Adipose tissue (tissue), 3 donors: ENCODE results near the gene LRRC23. TPM values are rescaled to one million over a fixed set of nuclear protein-coding genes. Genes with fewer than 3 reads are reported as not detected.
"Not testable (repeated sequence)": the region's sequence is repeated elsewhere in the genome, so short reads cannot be mapped to it uniquely, and the experiment has no call there.

Source experiments
- H3K27ac ChIP-seq: one replicate; pipeline ENCODE4 v1.5.1; 2013; ENCODE audit warnings: low read depth, low read length
- WGBS, 3 donors: extraction: QIAGEN DNeasy Blood & Tissue Kit; methylation state at CpG; one replicate each; pipeline ENCODE4 v1.1.7; 2013; 5-methylcytosine and 5-hydroxymethylcytosine counted together
- polyA plus RNA-seq, 3 donors: library from polyadenylated mRNA; stranded (reverse); fragments of 200-250 nt; gene quantifications; one replicate each; pipeline ENCODE4 v1.2.3, GENCODE V29; 2013
- donor health status: healthy with polysubstance abuse.
- donor health status: Bipolar disorder and iron deficiency.
- donor health status: healthy.

The LRRC23 gene
- polyA plus RNA-seq, 3 donors: 3.0 to 11.7 (median 4.8) TPM

- 64 to 94% (median 80%) methylated on average over 3 of the region's 3 CpGs for WGBS, 3 donors
- no peak overlapping the region for H3K27ac ChIP-seq
Observed at GRCh38 chr12:6894321-6894720, 10.3 kb upstream of the LRRC23 start.

GRCh38 chr12:6896846-6897435 lies 7.7 kb upstream of the LRRC23 start:
- WGBS, 3 donors: 66 to 89% (median 83%) methylated on average over 6 of the region's 6 CpGs
- no peak overlapping the region for H3K27ac ChIP-seq

DNA sequence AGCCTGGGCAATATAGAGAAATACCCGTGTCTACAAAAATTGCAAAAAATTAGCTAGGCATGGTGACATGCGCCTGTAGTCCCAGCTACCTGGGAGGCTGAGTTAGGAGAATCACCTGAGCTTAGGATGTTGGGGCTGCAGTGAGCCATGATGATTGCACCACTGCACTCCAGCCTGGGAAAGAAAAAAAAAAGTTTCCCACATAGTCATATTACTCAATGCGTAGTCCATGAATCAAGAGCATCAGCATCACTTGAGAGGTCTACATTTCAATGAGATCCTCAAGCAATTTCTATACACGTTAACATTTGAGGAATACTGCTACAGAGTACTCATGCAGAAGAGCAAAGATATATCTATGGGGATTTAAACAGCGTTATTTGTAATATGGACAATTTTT lies 5.2 kb upstream of the LRRC23 start:
- 62 to 86% (median 63%) methylated on average over 5 of the region's 5 CpGs for WGBS, 3 donors
- no peak overlapping the region for H3K27ac ChIP-seq

DNA sequence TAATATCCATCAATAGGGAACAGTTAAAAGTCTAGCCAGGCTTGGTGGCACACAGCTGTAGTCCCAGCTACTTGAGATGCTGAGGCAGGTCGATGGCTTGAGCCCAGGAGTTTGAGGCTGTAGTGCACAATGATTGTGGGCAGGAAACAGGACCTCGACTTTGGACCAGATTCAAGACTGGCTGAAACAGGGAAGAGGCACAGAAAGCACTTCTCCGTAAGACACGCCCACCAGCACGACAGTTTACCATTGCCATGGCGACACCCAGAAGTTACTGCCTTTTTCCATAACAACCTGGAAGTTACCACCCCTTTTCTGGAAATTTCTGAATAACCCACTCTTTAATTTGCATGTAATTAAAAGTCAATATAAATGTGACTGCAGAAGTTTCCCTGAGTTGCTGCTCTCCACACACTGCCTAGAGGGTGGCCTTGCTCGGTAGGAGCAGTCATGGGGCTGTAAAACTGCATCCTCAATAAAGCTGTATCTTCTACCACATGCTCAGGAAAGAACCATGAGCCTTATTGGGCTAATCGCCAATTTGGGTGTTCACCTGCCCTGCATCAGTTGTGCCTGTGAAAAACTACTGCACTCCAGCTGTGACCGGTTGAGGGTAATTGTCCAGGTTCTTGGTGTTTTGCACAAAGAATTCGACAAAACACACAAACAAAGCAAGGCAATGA lies 4.6 kb upstream of the LRRC23 start:
- 41 to 43% (median 41%) methylated on average over 10 of the region's 10 CpGs for WGBS, 3 donors
- H3K27ac ChIP-seq: no peak overlapping the region

DNA sequence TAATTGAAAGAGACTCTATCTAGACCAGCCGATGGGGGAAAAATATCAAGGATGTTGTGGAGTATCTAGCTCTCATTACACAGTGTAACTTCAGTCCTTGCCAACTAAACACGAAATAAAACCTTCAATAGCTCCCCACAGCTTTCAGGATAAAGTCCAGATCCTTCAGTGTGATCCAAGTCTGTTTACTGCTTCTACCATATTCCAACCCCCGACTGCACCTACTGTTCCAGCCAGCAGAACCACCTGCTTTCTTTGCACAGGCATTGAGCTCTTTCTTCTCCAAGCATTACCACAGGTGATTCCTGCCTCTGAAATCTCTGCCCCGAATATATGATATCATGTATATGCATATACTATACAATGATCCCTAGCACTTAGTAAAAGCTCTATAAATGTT lies 2.2 kb upstream of the LRRC23 start:
- WGBS, 3 donors: 74 to 82% (median 81%) methylated on average over 4 of the region's 4 CpGs
- H3K27ac ChIP-seq: no peak overlapping the region

- H3K27ac ChIP-seq: no peak overlapping the region
- 48 to 70% (median 49%) methylated on average over 1 of the region's 1 CpG for WGBS, 3 donors
Observed at GRCh38 chr12:6903722-6904121, 900 bp upstream of the LRRC23 start.

- no peak overlapping the region for H3K27ac ChIP-seq
- 63 to 75% (median 64%) methylated on average over 5 of the region's 5 CpGs for WGBS, 3 donors
Observed at GRCh38 chr12:6905414-6906040, 905 bp downstream of the LRRC23 start.

GRCh38 chr12:6908141-6908540 lies 3.5 kb downstream of the LRRC23 start:
- not testable (repeated sequence) for H3K27ac ChIP-seq
- 94 to 97% (median 95%) methylated on average over 11 of the region's 11 CpGs for WGBS, 3 donors

GRCh38 chr12:6909421-6910145 lies 5.0 kb downstream of the LRRC23 start:
- 91 to 92% (median 91%) methylated on average over 4 of the region's 4 CpGs for WGBS, 3 donors

GRCh38 chr12:6912164-6912935 lies 7.7 kb downstream of the LRRC23 start:
- no peak overlapping the region for H3K27ac ChIP-seq
- 78 to 95% (median 91%) methylated on average over 15 of the region's 15 CpGs for WGBS, 3 donors

More at GRCh38 chr12:6909421-6910145, 5.0 kb downstream of the LRRC23 start:
- no peak overlapping the region for H3K27ac ChIP-seq

DNA sequence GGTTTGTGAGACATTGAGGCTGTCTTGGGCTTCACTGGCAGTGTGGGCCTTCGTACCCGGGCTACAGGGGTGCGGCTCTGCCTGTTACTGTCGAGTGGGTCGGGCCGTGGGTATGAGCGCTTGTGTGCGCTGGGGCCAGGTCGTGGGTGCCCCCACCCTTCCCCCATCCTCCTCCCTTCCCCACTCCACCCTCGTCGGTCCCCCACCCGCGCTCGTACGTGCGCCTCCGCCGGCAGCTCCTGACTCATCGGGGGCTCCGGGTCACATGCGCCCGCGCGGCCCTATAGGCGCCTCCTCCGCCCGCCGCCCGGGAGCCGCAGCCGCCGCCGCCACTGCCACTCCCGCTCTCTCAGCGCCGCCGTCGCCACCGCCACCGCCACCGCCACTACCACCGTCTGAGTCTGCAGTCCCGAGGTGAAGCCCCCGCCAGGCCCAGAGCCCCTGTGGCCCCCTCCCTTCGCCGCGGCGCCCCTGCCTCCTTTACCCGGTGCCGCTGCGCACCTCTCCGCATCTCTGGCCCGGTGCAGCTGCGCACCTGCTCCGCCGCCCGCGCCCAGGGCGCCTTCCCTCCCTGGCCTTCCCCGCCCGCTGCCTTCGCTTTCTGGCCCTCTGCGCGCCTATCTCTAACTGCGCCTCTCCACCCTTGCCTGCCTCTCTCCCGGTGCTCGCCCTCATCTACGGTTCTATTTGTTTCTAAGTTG lies 9.8 kb downstream of the LRRC23 start, which contains the start of gene ENO2:
TSS of gene ENO2 (plus strand) at position 335 of the 701 bp plus-strand sequence. CDS start 1,253 bp downstream, outside the sequence.
- WGBS, 3 donors: 0 to 1% (median 1%) methylated on average over 49 to 68 of the region's 68 CpGs
- no peak within 1 kb of the TSS for H3K27ac ChIP-seq

GRCh38 chr12:6914947-6915788 lies 10.5 kb downstream of the LRRC23 start:
- WGBS, 3 donors: 17 to 25% (median 23%) methylated on average over 27 to 29 of the region's 29 CpGs
- H3K27ac ChIP-seq: no peak overlapping the region

DNA sequence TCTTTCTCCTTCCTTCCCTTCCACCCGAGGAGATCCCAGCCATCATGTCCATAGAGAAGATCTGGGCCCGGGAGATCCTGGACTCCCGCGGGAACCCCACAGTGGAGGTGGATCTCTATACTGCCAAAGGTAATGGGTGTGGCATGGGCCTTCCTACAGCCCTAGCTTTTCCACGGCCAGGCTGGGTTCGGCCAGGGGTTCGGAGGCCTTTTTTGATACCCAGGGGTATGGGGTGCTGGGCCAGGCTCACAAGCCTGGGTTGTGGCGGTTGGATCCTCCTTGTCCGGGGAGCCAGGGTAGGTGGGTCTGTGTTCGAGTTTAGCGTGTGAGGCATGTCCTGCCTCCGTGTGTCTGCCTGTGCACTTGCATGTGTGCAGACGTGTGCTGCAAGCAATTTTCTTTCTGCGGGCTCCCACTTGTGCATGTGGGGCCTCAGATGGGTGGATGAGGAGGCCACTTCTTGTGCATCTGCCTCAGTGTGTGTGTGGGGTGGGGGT lies 11.2 kb downstream of the LRRC23 start:
- 82 to 85% (median 83%) methylated on average over 14 of the region's 14 CpGs for WGBS, 3 donors
- H3K27ac ChIP-seq: no peak overlapping the region

DNA sequence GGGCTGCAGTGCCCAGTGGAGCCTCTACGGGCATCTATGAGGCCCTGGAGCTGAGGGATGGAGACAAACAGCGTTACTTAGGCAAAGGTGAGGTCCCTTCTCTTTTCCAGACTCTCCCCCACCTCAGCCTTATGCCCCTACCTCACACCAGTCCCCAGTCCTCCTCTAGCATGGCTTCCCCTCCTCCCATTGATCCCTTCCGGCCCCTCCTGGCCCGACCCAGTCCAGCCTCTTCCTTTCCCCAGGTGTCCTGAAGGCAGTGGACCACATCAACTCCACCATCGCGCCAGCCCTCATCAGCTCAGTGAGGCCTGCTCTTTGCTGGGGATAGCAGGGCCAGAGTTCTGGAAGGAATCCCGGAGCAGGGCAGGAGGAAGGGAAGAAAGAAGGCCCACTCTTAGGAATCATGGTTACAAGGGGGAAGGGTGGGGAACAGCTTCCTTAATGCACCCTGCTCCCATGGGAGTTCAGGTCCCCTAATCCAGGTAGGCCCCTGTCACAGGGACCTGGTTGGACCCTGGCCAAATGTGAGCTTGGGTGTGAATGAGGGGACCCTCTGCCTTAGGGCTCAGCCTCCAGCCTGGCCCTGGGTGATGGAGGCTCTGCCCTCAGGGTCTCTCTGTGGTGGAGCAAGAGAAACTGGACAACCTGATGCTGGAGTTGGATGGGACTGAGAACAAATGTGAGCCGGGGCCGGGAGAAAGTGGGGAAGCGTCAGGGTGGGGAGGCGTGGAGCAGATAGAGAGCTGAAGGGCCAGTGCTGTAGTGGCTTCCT lies 12.0 kb downstream of the LRRC23 start:
- WGBS, 3 donors: 91 to 94% (median 93%) methylated on average over 11 of the region's 11 CpGs
- H3K27ac ChIP-seq: no peak overlapping the region

GRCh38 chr12:6917491-6918231 lies 13.0 kb downstream of the LRRC23 start:
- 76 to 82% (median 77%) methylated on average over 14 of the region's 14 CpGs for WGBS, 3 donors
- no peak overlapping the region for H3K27ac ChIP-seq
